Stimulated activated CD4-positive, alpha-beta T cell treated with anti-CD3 and anti-CD28 coated beads, TNF-alpha, amount 100 ng/mL, for 48 hours (primary cell): ENCODE measurements around the gene FOXC2.

Experiments
- DNase-seq, 3 donors: peaks; one replicate each; pipeline ENCODE4 v3.0.0-alpha.2; 2020; ENCODE audit warnings: low read depth in 3 of 3

FOXC2 gene

DNA sequence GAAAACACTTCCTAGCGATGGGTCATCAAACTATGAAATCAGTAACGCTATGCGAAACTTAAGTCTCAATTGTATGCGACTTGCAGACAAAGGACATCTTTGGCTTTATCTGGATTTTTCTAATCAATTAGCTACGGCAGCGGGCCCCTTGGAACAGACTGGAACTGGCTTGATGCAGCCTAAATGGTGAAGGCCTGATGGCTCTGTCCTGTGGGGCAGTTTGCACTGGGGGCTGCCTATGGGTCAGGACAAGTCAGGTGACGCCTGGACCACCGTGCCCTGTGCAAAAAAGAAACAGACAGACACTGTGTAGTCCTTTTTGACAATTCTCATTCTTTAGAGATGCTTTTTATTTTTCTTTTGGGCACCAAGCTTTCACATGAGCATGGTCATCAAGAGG lies 33.6 kb upstream of the FOXC2 start:
- no peak for DNase-seq

DNA sequence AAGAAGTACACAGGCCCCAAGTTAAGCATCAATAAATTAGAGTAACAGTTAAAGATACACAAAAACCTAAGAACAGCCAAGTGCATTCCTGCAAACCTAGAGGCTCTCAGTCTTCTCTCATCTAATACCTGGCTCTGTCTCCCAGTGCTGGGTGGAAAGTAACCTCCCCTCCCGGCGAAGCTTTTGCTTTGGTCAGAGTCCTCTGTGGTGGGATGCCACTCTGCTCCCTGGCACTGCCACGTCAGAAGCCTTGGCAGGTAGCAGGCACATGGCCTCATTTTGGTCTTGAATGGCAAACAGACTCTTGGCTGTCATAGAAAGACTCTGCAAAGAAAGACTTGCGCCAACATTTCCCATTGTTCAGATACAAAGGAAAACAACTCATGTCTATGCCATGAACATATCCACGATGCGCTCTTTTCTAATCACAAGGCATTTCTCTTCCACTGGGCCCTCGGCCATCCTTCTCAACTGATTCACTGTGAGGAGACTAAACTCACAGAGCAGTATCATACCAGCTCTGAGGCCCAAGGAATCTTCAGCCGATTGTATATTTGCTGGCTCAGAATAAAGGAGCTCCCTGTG lies 32.8 kb upstream of the FOXC2 start:
- DNase-seq = no peak

DNA sequence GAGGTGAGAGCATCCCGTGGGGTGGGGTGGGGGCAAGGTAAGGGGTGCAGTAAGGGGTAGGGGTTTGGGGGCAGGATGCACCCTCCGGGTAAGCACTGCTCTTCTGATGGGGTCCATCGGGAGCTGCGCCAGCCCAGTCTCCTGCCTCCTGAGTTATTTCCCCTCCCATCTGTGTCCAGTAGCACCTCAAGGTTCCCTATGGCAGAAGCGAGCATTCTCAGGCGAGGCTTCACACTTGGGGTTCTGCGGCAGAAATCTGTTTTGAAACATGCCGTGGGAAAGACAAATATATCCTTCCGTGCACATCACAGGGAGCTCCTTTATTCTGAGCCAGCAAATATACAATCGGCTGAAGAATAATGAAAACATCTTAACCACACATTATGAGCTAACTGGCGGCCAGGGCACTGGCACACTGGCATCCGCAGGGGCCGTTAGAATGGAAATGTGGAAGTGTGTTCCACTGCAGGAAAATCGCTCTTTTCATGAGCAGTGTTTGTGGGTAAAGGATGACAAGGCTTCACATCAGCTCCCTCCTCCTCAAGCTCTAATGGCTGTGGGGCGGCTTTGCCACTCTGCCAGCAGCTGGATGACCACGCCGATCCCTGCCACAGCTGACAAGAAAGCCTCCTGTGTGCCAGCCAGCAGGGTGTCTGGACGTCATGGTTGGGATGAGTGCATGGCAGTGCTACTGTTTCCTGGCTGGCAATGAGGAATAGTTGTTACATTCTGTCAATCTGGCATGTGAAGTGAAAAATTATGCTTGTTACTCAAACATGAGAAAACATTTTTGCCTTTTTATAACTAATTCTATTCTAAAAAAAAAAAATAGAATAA lies 31.6 kb upstream of the FOXC2 start:
- no peak for DNase-seq

DNA sequence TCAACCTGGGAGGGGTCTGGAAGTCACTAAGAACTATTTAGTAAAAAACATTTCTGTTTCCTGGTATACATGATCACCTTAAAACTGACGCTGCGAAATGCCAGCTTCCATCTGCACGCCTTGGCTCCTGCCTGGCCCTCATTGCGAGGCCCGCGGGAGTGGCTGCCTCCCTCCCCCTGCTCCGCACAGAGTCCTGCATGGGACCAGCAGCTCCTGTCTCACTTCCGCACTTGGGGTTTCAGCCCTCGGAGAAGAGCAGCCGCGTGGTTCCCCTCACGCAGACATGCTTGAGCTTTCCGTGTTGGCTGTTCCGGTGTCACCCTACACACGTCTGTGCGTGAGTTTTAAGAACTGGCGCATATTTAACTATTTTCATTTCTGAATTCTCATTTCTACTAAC lies 30.0 kb upstream of the FOXC2 start:
- no peak for DNase-seq

DNA sequence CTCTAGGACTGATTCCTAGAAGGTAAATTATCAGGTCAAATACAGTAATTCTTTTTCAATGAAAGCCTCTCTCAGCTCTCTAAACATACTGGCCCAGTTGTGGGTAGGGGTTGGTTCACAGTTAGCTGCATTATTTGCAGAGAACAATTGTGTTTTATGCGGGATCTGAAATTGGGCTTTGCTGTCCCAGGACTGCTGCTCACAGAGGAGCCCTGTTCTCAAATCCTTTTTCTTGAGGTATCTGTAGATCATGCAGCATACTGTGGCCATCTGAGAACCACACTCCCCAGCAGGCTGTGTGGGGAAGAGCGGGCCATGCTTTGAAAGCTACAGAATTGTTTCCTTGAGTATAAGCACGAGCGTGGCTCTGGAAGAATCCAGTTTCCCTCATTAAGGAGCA lies 29.1 kb upstream of the FOXC2 start:
- DNase-seq = no peak

DNA sequence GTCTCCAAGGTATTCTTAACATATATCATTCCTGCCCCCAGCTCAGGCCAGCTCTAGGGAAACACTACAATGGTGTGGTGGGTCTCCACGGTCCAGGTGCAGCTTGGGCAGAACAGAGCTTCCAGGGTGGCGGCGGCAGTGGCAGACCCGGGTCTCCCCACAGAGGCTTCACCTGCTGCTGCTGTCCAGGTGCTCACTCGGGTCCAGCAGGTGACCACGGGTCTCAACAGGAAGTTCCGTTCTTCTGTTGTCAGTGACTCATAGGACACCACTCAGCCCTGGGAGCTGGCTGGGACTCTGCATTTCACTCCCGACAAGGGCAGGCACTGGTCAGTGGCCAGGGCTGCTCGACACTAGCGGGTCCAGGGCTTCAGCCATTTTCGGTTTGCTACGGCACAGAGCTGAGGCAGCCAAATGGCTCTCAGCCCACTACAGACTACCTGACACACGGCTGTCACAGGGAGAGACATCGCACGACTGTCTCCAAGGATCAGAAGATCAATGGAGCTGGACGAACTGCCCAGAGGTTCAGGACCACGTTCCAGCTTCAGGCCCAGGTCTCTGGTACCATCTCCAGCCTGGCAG lies 28.3 kb upstream of the FOXC2 start:
- DNase-seq = no peak

DNA sequence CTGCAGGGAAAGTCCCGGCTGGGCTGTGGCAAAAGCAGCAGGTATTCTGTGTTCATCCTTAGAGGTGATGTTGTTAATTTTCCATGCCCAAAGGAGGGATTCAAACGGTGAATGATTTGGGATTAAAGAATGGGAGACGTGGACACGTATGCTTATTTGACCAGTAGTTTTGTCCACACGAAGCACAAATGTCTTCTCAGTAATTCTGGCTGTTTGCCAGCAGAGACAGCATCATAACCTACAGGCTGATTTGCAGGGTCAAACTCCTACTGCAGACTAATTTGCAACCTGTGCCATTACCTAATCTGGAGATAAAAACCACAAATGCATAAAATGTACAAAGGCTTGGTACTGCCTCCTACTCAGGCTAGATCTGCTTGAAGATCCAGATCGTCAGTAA lies 25.7 kb upstream of the FOXC2 start:
- DNase-seq = no peak

DNA sequence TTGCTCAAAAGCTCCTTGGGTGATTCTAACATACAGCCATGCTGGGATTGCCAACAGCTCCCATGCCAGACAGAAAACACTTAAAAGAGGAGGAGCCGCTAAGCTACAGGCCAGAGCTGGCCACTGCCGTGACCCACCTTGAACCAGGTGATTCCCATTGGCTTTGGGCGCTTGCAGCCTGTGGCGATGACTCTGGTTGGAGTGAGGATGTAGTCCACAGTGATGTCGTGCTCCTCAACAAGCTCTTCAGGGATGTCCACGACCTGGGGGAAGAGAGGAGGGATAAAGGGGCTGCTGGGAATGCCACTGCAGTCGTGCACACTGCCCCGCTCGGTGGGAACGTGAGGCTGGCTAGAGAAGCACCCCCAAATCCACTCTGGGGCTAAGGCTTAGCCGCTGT lies 25.1 kb upstream of the FOXC2 start:
- DNase-seq = no peak

DNA sequence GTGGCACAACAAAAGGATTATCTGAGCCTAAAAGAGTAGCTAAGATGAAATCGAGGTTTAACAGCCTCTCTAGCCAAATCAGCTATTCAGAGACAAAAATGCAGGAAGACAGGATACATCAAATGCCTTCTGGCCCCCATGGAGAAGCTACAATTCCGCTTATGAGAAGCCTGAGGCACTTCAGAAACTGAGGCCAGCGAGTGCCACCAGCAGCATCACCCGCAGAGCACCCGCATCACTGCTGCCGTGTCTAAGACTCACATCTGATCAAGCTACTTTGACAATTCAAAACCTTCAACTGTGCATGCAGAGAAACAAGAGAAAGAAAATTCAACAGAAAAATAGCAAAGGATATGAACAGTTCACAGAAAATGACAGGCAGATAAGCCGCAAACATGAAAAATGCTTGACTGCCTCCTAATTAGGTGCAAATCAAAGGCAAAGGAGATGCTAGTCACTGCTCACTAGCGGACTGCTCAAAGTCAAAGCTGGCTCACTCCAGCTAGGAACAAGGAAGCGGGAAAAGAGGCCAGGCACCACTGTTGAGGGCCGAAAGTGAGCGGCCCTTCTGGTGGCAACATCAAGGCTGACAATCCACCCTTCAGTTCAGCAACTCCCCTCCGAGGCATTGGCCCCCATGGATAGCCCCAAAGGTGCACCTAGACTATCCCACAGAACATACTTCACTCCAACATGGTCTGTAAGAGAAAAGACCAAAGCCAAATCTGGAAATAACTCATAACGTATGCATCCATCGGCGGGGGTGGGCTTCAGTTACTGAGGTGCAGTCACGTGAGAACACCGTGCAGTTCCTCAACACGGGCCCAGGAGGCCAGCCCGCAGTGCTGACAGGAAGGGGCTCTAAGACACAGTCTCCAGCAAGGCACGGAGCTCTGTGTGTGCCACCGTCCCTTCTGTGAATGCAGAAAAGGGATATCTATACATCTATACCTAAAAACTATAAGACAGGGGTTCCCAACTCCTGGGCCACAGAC lies 23.6 kb upstream of the FOXC2 start:
- DNase-seq = no peak

DNA sequence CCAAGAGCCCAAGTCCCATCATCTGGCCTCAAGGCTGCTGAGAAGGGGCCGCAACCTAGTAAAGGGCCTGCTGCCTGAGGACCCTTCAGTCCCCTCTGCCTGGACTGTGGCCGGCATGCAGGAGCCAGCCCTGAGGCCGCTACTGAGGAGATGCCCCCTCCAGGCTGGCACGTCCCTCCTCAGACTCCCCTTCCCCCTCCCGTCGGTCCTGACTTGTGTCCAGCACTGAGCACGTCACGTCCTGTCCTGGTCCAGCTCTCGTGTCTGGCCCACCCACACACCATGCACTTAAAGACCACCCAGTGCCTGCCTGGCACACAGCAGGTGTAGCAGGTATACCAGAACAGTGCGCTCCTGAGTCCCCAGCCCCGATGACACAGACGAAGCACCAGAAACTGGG lies 21.1 kb upstream of the FOXC2 start:
- DNase-seq = no peak

DNA sequence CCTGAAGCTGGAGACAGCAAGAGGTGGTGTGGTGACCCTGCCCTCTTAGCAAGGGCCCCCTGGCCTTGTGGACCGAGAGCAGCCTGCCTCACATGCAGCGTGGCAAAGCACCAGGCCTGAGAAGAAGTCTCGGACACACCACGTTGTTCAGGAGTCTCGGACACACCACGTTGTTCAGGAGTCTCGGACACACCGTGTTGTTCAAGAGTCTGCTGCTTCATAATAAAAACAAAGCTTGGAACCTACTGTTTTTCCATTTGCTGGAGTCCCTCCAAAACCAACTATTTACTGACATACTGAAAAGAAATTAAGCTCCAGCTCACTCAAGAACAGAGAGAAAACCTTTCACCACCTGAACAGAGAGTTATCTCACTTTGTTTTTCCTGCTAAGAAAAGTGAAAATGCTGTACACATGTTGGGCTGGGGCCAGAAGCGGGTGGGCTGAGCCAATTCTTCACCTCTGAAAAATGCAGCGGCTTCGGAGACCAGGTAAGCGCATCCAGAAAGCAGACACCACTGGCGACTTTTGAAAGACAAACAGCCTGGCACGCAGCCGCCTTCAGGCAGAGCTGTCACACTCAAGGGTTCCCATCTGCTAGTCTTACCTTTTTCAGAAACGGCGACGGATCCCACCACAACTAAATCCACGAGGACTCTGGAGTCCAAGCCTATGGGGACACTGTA lies 20.5 kb upstream of the FOXC2 start:
- no peak for DNase-seq

DNA sequence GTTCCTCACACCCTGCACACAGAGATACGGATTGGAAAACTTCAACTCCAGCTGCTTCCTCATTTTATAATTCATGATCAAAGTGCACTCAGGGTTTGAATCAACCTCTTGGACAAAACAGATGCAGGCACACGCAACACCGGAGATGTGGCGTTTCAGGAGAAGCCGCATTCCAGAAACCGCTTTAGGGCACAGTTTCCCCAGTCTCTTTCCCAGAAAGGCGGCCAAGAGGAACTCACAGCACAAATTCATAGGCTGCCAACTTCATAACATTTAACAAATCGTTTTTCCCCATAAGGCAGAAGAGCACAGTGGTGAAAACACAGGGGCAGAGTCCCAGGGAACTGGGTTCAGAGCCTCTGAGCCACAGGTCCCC lies 20.0 kb upstream of the FOXC2 start:
- no peak for DNase-seq

DNA sequence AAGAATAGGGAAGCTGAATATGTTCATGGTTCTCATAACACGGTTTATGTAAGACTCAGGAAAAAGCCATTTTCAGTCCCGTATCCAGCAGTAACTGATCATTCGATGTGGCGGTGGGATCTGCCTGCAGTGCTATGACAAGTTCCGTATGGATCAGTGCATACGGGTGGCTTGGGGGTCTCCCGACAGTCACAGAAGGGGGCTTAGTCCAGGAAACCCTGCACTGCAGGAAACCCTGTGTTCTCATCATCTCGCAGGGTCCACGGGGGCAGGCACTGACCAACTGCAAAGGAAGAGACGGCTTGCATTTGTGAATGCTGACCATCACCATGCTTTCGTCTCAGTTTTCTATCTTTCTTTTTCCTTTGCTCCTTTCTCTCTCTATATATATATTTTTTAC lies 19.3 kb upstream of the FOXC2 start:
- DNase-seq = no peak

DNA sequence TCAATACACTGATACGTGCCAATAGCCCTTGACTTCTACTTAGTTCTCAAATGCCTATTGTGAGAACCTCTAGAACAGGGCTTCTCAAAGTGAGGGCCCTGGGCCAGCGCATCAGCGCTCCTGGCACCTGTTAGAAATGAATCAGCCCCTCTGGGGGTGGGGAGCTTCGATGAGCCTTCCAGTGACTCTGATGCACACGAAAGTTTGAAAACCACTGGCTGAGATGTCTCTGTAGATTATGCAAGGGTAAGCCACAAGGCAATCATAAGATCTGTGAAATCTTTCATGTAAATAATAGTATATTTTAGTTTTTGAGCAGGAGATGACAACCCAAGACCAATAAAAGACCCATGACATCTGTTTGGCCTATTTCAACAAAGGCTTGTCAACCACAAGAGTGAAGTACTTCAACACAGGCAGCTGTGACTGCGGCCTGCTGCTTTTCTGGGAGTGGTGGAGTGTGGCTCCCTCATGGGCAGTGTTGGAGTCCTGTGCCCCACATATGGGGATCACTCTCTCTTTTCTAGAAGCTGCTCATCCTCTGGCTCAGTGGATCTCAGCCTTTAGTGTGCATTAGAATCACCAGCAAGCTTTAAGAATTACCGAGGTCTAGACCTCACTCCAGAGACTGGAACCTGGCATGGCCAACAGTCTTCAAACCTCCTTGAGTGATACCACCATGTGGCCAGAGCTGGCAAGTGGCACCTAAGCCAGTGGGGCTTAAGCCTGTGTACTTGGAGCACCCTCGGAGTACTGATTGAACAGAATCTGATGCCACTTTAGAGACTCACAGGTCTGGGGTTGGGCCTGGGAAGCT lies 17.3 kb upstream of the FOXC2 start:
- DNase-seq = no peak

DNA sequence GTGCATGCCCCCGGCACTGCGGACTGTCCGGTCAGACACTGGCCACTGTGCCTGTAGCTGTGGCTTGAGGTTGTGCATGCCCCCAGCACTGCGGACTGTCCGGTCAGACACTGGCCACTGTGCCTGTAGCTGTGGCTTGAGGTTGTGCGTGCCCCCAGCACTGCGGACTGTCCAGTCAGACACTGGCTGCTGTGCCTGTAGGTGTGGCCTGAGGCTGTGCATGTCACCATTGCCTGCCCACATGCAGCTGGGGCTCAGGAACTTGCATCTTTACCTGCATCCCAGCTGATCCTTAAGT lies 16.8 kb upstream of the FOXC2 start:
- no peak for DNase-seq

DNA sequence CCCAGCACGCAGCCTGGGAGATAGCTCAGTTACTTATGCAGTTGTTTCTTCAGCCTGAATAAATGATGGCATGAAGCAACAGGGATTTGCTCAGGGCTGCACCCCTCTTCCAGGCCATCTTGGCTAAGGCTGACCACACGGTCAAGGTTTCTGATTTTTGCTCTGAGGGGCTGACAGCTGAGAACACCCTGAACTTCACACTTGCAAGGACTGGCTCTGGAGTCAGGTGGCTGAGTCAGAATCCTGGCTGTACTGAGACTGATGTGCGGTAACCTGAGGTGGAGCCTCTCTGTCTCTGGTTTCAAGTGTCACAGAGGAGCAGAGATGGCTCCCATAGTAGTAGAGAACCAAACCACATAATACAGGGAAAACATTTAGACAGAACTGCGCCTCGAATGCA lies 16.3 kb upstream of the FOXC2 start:
- DNase-seq = no peak

DNA sequence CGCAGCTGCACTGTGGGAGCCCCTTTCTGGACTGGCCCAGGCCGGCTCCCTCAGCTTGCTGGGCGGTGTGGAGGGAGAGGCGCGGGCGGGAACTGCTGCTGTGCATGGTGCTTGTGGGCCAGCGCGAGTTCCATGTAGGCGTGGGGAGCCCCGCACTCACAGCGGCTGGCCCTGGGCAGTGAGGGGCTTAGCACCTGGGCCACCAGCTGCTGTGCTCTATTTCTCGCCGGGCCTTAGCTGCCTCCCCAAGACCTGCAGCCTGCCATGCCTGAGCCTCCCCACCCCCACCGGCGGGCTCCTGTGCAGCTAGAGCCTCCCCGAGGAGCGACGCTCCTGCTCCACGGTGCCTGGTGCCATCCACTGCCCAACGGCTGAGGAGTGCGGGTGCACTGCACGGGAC lies 13.3 kb upstream of the FOXC2 start:
- DNase-seq = no peak

DNA sequence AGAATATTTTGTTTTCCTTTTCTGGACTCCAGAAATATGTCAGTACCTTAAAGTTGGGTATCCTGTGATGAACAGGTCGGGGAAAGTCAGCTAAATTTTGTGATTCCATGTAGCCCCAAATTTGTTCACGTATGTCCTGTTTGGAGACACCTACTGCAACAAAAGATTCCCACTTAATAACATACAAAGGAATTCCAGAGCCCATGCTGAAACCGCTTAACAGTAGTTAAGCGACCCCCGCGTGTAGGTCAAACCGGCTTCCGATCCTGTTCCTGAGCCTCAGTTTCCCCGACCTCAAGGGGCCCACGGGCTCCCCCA lies 12.1 kb upstream of the FOXC2 start:
- no peak for DNase-seq

DNA sequence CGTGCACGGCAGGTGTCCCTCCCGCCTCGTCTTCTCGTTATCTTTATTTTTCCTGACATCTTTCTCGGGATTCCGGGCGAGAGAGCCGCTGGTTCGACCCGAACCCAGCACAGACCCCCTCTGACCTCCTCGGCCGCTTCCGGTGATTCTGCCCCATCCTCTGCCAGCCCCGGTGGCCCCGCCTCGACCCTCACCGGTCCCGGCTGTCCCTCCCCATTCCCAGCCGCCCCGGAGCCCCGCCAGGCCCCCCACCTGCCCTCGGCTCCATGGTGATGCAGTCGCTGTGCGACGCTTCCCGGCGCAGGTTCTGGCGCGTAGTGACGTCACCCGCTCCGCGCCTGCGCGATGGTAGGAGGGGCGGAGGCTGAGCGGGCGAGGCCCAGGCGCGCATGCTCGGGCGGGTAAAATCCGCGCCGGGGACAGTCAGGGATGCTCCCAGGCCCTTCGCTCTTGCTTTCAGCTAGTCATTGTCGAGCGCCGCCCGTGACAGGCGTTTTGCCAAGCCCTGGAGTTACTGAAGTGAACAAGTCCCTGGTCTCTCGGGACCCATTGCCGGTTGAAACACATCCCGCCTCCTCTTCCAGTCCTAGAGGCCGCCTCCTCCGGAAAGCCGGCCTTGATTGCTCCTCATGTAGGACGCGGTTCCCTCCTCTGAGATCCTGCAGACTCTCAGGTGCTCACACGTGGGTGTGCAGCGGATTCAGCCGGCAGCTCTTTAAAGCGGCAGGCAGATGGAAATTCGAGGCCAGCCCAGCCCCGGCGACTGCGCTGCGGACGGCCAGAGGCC lies 11.5 kb upstream of the FOXC2 start, which contains the start of gene MTHFSD:
Gene MTHFSD, minus strand, starts transcription at position 319 of the 787 bp plus-strand sequence. Its CDS starts 51 bp downstream, at position 268.
- DNase-seq = peak; percentile 89 to 92 (median 90)

DNA sequence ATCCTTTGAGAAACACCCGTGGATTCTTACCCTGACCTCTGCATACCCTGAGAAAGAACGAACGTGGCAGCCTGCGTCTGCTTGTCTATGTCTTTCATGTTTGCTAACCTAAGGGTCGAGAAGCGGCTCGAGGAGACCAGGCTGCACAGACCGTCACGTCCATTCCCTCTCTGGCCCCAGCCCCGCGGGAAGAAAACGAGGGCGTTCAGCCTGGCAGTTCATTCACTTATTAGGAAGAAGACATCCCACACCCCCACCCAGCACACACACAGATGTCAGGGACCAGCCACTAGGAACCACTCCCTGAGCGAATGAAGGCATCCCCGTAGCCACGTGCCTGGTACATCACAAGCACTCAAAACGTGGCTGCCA lies 10.9 kb upstream of the FOXC2 start:
- DNase-seq = no peak
